Activated B cell treated with CpG ODN at 0.5 μM for 24 hours (primary cell): ENCODE results near the gene ITLN1. TPM values are rescaled to one million over a fixed set of nuclear protein-coding genes. Genes with fewer than 3 reads are reported as not detected.

Experiments used
- ATAC-seq: fragments of 200-7000 bp; cut with Tn5 transposase; one replicate; pipeline ENCODE4 v1.10.0; 2021; ENCODE audit warnings: low read depth, mild to moderate bottlenecking, moderate library complexity
- CTCF ChIA-PET: fragments of 350-600 bp; sonication (Branson Sonifier 250); formaldehyde crosslinking; loops from one replicate; lab custom pipeline; 2021; ENCODE audit warnings: antibody characterized with exemption; lab: Charles Lee
- POLR2A ChIA-PET: fragments of 350-600 bp; sonication (Branson Sonifier 250); formaldehyde crosslinking; loops from one replicate; lab custom pipeline; 2021; ENCODE audit warnings: antibody characterized with exemption; lab: Charles Lee
- DNase-seq: peaks from one replicate; pipeline ENCODE4 v3.0.0; 2022
- H3K27ac Mint-ChIP-seq: one replicate; pipeline ENCODE4 v1.8.0; 2020; ENCODE audit warnings: mixed read lengths
- H3K27me3 Mint-ChIP-seq: one replicate; pipeline ENCODE4 v1.8.0; 2021; ENCODE audit warnings: mixed read lengths
- H3K36me3 Mint-ChIP-seq: one replicate; pipeline ENCODE4 v1.8.0; 2021; ENCODE audit warnings: low read depth, mixed read lengths
- H3K4me1 Mint-ChIP-seq: one replicate; pipeline ENCODE4 v1.8.0; 2021; ENCODE audit warnings: mixed read lengths
- H3K4me3 Mint-ChIP-seq: one replicate; pipeline ENCODE4 v1.8.0; 2020; ENCODE audit warnings: mild to moderate bottlenecking, mixed read lengths
- H3K9me3 Mint-ChIP-seq: one replicate; pipeline ENCODE4 v1.8.0; 2020; ENCODE audit warnings: mixed read lengths
- intact Hi-C: fragments of 100-400 bp; cut with micrococcal nuclease; formaldehyde crosslinking; loops from one replicate; pipeline ENCODE4 v1.15.1; 2024
- total RNA-seq: library from RNA; stranded (reverse); gene quantifications from 2 replicates; pipeline ENCODE4 v1.2.3, GENCODE V29; 2022
- TF ChIP-seq, protein P1 (sequence below): fragments of 200-600 bp; IDR thresholded peaks from one replicate; pipeline ENCODE4 v1.8.0; 2022; ENCODE audit warnings: antibody characterized with exemption, mild to moderate bottlenecking

ITLN1 gene
- total RNA-seq, 1 donor from 2014 or later = not detected

GRCh38 chr1:160864173-160864572, 20.8 kb downstream of the ITLN1 start:
- no peak for DNase-seq
- Mint-ChIP-seq H3K36me3 (no peaks in the 10 kb centered on the region), H3K4me1 (peaks cover 36% of the 10 kb centered on the region), H3K4me3 (no peak overlapping the region), H3K27ac (no peak overlapping the region), H3K27me3 (no peaks in the 10 kb centered on the region), H3K9me3 (no peaks in the 10 kb centered on the region)
- no peak for ATAC-seq
- intact Hi-C loops = no loop called here
- ChIA-PET CTCF (interaction anchor here (0.8 to 1.2 kb wide), 2 partner anchors 10 to 86 kb away, joined by 3 to 4 read pairs; no protein-coding TSS in a partner anchor), POLR2A (interaction anchor here (0.6 to 0.7 kb wide), 2 partner anchors 220 to 361 kb away, joined by 5 to 6 read pairs; no protein-coding TSS in a partner anchor)
- TF ChIP-seq, protein P1, sequence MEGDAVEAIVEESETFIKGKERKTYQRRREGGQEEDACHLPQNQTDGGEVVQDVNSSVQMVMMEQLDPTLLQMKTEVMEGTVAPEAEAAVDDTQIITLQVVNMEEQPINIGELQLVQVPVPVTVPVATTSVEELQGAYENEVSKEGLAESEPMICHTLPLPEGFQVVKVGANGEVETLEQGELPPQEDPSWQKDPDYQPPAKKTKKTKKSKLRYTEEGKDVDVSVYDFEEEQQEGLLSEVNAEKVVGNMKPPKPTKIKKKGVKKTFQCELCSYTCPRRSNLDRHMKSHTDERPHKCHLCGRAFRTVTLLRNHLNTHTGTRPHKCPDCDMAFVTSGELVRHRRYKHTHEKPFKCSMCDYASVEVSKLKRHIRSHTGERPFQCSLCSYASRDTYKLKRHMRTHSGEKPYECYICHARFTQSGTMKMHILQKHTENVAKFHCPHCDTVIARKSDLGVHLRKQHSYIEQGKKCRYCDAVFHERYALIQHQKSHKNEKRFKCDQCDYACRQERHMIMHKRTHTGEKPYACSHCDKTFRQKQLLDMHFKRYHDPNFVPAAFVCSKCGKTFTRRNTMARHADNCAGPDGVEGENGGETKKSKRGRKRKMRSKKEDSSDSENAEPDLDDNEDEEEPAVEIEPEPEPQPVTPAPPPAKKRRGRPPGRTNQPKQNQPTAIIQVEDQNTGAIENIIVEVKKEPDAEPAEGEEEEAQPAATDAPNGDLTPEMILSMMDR = no peak

GRCh38 chr1:160863774-160864131, 21.2 kb downstream of the ITLN1 start:
- POLR2A ChIA-PET = interaction anchor here (0.6 kb wide), 1 partner anchor 221 kb away, joined by 6 read pairs; no protein-coding TSS in a partner anchor
- Mint-ChIP-seq H3K4me1 (peaks cover 36% of the 10 kb centered on the region), H3K36me3 (no peaks in the 10 kb centered on the region), H3K4me3 (no peak overlapping the region), H3K27me3 (no peaks in the 10 kb centered on the region), H3K9me3 (no peaks in the 10 kb centered on the region), H3K27ac (peak overlapping the region; percentile 10)
- intact Hi-C loops = no loop called here
- peak; percentile 37 for ATAC-seq
- CTCF ChIA-PET = interaction anchor here (0.8 to 1.2 kb wide), 2 partner anchors 10 to 86 kb away, joined by 3 to 4 read pairs; no protein-coding TSS in a partner anchor
- TF ChIP-seq, protein P1 = no peak
- no peak for DNase-seq

DNA sequence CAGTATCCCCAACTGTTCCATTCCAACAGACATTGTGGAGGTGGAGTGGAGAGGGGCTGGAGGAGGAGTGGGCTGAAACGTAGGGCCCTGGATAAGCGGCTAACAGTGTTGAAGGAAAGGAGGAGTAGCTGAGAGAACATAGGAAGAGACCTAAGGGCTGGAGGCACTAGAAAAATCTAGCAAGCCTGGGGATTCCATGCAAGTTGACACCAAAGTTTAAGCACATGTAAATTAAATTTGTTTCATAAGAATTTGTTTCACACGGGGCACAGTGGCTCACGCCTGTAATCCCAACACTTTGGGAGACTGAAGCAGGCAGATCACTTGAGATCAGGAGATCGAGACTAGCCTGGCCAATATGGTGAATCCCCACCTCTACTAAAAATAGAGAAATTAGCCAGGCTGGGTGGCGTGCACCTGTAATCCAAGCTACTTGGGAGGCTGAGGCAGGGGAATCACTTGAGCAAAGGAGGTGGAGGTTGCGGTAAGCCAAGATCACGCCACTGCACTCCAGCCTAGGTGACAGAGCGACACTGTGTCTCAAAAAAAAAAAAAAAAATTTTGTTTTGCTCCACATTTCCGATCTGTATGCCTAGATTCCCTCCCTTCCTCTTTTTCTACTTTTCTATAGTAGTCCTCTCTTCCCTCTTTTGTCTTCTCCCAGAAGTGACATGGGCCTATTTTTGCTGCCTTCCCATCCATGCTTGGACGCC, 21.8 kb downstream of the ITLN1 start:
- H3K9me3 Mint-ChIP-seq = no peaks in the 10 kb centered on the region
- no peak overlapping the region for H3K4me3 Mint-ChIP-seq
- peak overlapping the region; percentile 10 for H3K27ac Mint-ChIP-seq
- CTCF ChIA-PET = interaction anchor here (0.6 to 1.3 kb wide), 4 partner anchors 11 to 85 kb away, joined by 3 to 5 read pairs (median 4); no protein-coding TSS in a partner anchor
- DNase-seq (no peak), ATAC-seq (no peak)
- intact Hi-C loops = no loop called here
- no peaks in the 10 kb centered on the region for H3K36me3 Mint-ChIP-seq
- TF ChIP-seq, protein P1 = no peak
- peaks cover 35% of the 10 kb centered on the region for H3K4me1 Mint-ChIP-seq
- no peaks in the 10 kb centered on the region for H3K27me3 Mint-ChIP-seq
- POLR2A ChIA-PET = interaction anchor here (0.6 to 1.2 kb wide), 2 partner anchors 26 to 221 kb away, joined by 3 to 6 read pairs; no protein-coding TSS in a partner anchor

DNA sequence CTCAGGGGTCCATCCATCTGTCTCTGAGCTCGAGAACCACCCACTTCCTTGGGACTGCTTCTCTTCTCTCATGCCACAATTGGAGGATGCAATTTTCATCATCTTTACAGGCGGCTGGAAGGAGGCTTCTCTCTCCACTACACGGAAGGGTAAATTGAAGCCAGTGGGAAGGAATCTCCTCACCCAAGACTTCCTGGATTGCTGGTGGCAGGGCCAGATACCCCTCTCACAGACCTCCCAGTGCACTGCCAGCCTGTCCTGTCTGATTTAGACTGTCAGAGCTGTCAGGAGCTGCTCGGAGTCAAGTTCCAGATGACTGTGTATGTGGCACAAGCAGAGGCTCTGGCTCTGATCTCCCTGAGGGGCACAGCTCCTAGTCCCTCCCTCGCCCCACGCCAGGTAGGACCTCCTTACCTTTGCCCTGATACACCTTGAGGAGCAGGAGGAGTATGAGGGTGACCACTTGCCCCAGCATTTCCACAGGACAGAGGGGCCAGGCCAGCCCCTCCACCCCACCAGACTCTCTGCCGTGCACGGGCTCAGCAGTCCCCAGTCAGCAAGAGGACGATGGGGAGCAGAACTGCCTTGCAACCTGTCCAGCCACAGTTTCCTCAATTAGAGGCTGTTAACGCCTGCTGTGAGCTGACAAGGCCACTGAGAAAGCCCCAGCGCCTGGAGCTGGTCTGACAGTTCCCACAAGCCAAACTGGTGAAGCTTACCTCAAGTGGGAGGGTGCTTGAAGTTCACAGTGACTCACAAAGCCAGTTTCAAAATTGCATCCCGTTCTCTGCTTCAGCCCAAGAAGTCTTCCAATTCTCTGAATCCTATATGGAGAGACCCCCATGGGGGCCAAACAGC, 22.5 kb downstream of the ITLN1 start, which contains the start of gene CD244:
CD244 (minus strand) TSS at position 685 of the 858 bp plus-strand sequence; CDS start at position 475, 210 bp downstream.
- DNase-seq (no peak), ATAC-seq (peak; percentile 78)
- TF ChIP-seq, protein P1 = no peak
- ChIA-PET CTCF (interaction anchor here (0.6 to 1.3 kb wide), 3 partner anchors 25 to 135 kb away, joined by 3 to 5 read pairs (median 4); no protein-coding TSS in a partner anchor), POLR2A (interaction anchor here (1.2 kb wide), 1 partner anchor 25 kb away, joined by 3 read pairs; no protein-coding TSS in a partner anchor)
- H3K9me3 Mint-ChIP-seq = no peaks in the 10 kb centered on the region
- no peaks in the 10 kb centered on the region for H3K27me3 Mint-ChIP-seq
- H3K4me3 Mint-ChIP-seq = no peak within 1 kb of the TSS
- intact Hi-C loops = no loop called here
- H3K4me1 Mint-ChIP-seq = peaks cover 27% of the 10 kb centered on the region
- H3K27ac Mint-ChIP-seq = peak within 1 kb of the TSS; percentile 10
- no peaks in the 10 kb centered on the region for H3K36me3 Mint-ChIP-seq
